PC-3 (cell line): ENCODE results near the gene GABBR2. TPM values are rescaled to one million over a fixed set of nuclear protein-coding genes. Genes with fewer than 3 reads are reported as not detected.

Source experiments
- ATAC-seq: fragments of 200-7000 bp; cut with Tn5 transposase; 2 replicates; pipeline ENCODE4 v1.9.1; 2020; ENCODE audit warnings: mild to moderate bottlenecking, moderate library complexity
- BruUV-seq: library from RNA; stranded (reverse); fragments of 400-500 nt; replicated peaks from 2 replicates; lab custom pipeline; 2021; lab: Mats Ljungman, UMichigan
- CTCF ChIA-PET: fragments of 300-600 bp; sonication (Branson Sonifier 250); formaldehyde crosslinking; loops from one replicate; lab custom pipeline; 2022; ENCODE audit warnings: antibody characterized with exemption; lab: Charles Lee
- POLR2A ChIA-PET: fragments of 300-600 bp; sonication (Branson Sonifier 250); formaldehyde crosslinking; loops from one replicate; lab custom pipeline; 2022; ENCODE audit warnings: antibody characterized with exemption; ENCODE audit not compliant: unreplicated experiment; lab: Charles Lee
- DNase-seq: peaks from one replicate; pipeline ENCODE4 v3.0.0-alpha.2; 2015
- H2AFZ ChIP-seq: fragments of 300-600 bp; sonication (generic); 2 replicates; pipeline ENCODE4 v1.6.0; 2016; ENCODE audit warnings: antibody characterized with exemption, low read length
- H3F3A ChIP-seq: fragments of 300-600 bp; sonication (generic); one replicate; pipeline ENCODE4 v1.6.0; 2017; ENCODE audit warnings: antibody characterized with exemption, low read length, control low read depth, mild to moderate bottlenecking; ENCODE audit not compliant: unreplicated experiment
- H3K27ac ChIP-seq: fragments of 300-600 bp; sonication (generic); 2 replicates; pipeline ENCODE4 v1.5.1; 2016; ENCODE audit warnings: mild to moderate bottlenecking, low read length
- H3K27me3 ChIP-seq: fragments of 300-600 bp; sonication (generic); 2 replicates; pipeline ENCODE4 v1.6.1; 2016; ENCODE audit warnings: low read length, mixed read lengths
- H3K36me3 ChIP-seq: fragments of 300-600 bp; sonication (generic); 2 replicates; pipeline ENCODE4 v1.6.1; 2016; ENCODE audit warnings: low read depth, mixed run types, low read length, mixed read lengths
- H3K4me1 ChIP-seq: fragments of 300-600 bp; sonication (generic); 2 replicates; pipeline ENCODE4 v1.5.1; 2016; ENCODE audit warnings: low read length; ENCODE audit not compliant: insufficient read depth
- H3K4me2 ChIP-seq: fragments of 300-600 bp; sonication (generic); 2 replicates; pipeline ENCODE4 v1.6.0; 2016; ENCODE audit warnings: low read length
- H3K4me3 ChIP-seq: fragments of 300-600 bp; sonication (generic); 2 replicates; pipeline ENCODE4 v1.5.1; 2016; ENCODE audit warnings: mild to moderate bottlenecking, low read length, mixed read lengths
- H3K79me2 ChIP-seq: fragments of 300-600 bp; sonication (generic); 2 replicates; pipeline ENCODE4 v1.6.1; 2017; ENCODE audit warnings: low read length, mixed read lengths
- H3K9ac ChIP-seq: fragments of 300-600 bp; sonication (generic); 2 replicates; pipeline ENCODE4 v1.6.0; 2016; ENCODE audit warnings: mild to moderate bottlenecking, low read length
- H3K9me2 ChIP-seq: fragments of 300-600 bp; sonication (generic); replicated peaks from 2 replicates; pipeline ENCODE4 v1.6.1; 2016; ENCODE audit warnings: mixed run types, low read length, mixed read lengths
- H3K9me3 ChIP-seq: fragments of 300-600 bp; sonication (generic); 2 replicates; pipeline ENCODE4 v1.6.1; 2016; ENCODE audit warnings: low read length, mixed read lengths
- H4K20me1 ChIP-seq: fragments of 300-600 bp; sonication (generic); 2 replicates; pipeline ENCODE4 v1.6.1; 2016; ENCODE audit warnings: low read length, mixed read lengths
- CTCF ChIP-seq: fragments of 300-600 bp; sonication (generic); conservative IDR thresholded peaks from 2 replicates; pipeline ENCODE4 v1.5.1; 2017; ENCODE audit warnings: antibody characterized with exemption, low read depth, mild to moderate bottlenecking, low read length
- EZH2 ChIP-seq: fragments of 300-600 bp; sonication (generic); IDR thresholded peaks from one replicate; pipeline ENCODE4 v1.6.1; 2017; ENCODE audit warnings: antibody characterized with exemption, mild to moderate bottlenecking, low read length; ENCODE audit not compliant: unreplicated experiment
- EZH2phosphoT487 ChIP-seq: fragments of 300-600 bp; sonication (generic); IDR thresholded peaks from 2 replicates; pipeline ENCODE4 v1.6.1; 2018; ENCODE audit warnings: mild to moderate bottlenecking, antibody characterized with exemption, low read length, borderline replicate concordance
- intact Hi-C: fragments of 100-400 bp; cut with micrococcal nuclease; formaldehyde crosslinking; loops from 2 replicates; pipeline ENCODE4 v1.9.0; 2023
- total RNA-seq: library from RNA; depleted of rRNA; stranded (reverse); fragments of >200 nt; gene quantifications from 2 replicates; pipeline ENCODE4 v1.2.3, GENCODE V29; 2014

The GABBR2 gene
- total RNA-seq, 1 experiment from 2014 or later = 0.44 TPM

- Histone ChIP-seq H3K4me1 (no peaks in the 10 kb centered on the region), H3K4me3 (no peak overlapping the region), H3K9ac (no peak overlapping the region), H2AFZ (no peak overlapping the region), H3K27me3 (no peaks in the 10 kb centered on the region), H4K20me1 (no peaks in the 10 kb centered on the region), H3K4me2 (no peak overlapping the region), H3K79me2 (no peaks in the 10 kb centered on the region), H3K9me3 (no peaks in the 10 kb centered on the region), H3K9me2 (no peaks in the 10 kb centered on the region), H3K36me3 (no peaks in the 10 kb centered on the region), H3K27ac (no peak overlapping the region), H3F3A (no peaks in the 10 kb centered on the region)
- CTCF ChIA-PET = no interaction called here
- DNase-seq (no peak), ATAC-seq (no peak)
- TF ChIP-seq EZH2phosphoT487 (no peak), CTCF (no peak), EZH2 (no peak)
- no TSS peak for BruUV-seq
- intact Hi-C loops = loop anchor here (10.0 kb wide), 2 partner anchors 146 to 216 kb away; partner anchors contain the start of gene GABBR2
- POLR2A ChIA-PET = no interaction called here
Measured at GRCh38 chr9:98558575-98558974, 150.2 kb downstream of the GABBR2 start.

DNA sequence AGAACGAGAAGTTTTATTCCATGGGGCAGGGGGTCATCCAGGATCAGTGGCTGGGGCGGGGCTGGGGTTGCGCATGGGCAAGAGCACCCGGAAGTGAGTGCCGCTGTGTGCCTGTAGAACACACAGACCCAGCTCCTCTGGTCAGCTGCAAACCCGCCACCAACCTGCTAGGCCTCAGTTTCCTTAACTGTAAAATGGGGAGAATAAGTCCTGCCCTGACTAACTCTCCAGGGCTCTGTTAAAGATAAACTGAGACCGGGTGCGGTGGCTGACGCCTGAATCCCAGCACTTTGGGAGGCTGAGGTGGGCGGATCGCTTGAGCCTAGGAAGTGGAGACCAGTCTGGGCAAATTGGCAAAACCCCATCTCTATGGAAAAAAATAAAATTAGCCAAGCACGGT, 152.2 kb downstream of the GABBR2 start:
- ChIA-PET CTCF (no interaction called here), POLR2A (interaction anchor here (0.6 kb wide), 1 partner anchor 71 kb away, joined by 13 read pairs; no protein-coding TSS in a partner anchor)
- Histone ChIP-seq H3K27me3 (no peaks in the 10 kb centered on the region), H3K9me2 (no peaks in the 10 kb centered on the region), H3K9me3 (no peaks in the 10 kb centered on the region), H3K4me3 (no peak overlapping the region), H2AFZ (no peak overlapping the region), H3K4me1 (peaks cover 13% of the 10 kb centered on the region), H3K27ac (no peak overlapping the region), H3F3A (no peaks in the 10 kb centered on the region), H3K4me2 (no peak overlapping the region), H3K9ac (no peak overlapping the region), H4K20me1 (no peaks in the 10 kb centered on the region), H3K36me3 (no peaks in the 10 kb centered on the region), H3K79me2 (no peaks in the 10 kb centered on the region)
- TF ChIP-seq EZH2phosphoT487 (no peak), CTCF (no peak), EZH2 (no peak)
- DNase-seq (no peak), ATAC-seq (no peak)
- intact Hi-C loops = loop anchor here (10.0 kb wide), 2 partner anchors 148 to 218 kb away; partner anchors contain the start of gene GABBR2
- BruUV-seq = no TSS peak

- Histone ChIP-seq H3K27ac (no peak overlapping the region), H3K9ac (no peak overlapping the region), H4K20me1 (no peaks in the 10 kb centered on the region), H3K4me3 (no peak overlapping the region), H3K9me3 (no peaks in the 10 kb centered on the region), H3K36me3 (no peaks in the 10 kb centered on the region), H3K4me2 (no peak overlapping the region), H3K9me2 (no peaks in the 10 kb centered on the region), H3K4me1 (peaks cover 19% of the 10 kb centered on the region), H2AFZ (no peak overlapping the region), H3K27me3 (no peaks in the 10 kb centered on the region), H3K79me2 (no peaks in the 10 kb centered on the region), H3F3A (no peaks in the 10 kb centered on the region)
- TF ChIP-seq EZH2phosphoT487 (no peak), CTCF (no peak), EZH2 (no peak)
- POLR2A ChIA-PET = interaction anchor here (0.6 kb wide), 1 partner anchor 72 kb away, joined by 13 read pairs; no protein-coding TSS in a partner anchor
- no TSS peak for BruUV-seq
- ATAC-seq (no peak), DNase-seq (no peak)
- intact Hi-C loops = loop anchor here (10.0 kb wide), 2 partner anchors 149 to 219 kb away; partner anchors contain the start of gene GABBR2
- CTCF ChIA-PET = no interaction called here
Measured at GRCh38 chr9:98555651-98556465, 152.9 kb downstream of the GABBR2 start.
